Cerebellar cortex (tissue), 1 donor: ENCODE results near the gene EMP3.
"Not testable (repeated sequence)": the region's sequence is repeated elsewhere in the genome, so short reads cannot be mapped to it uniquely, and the experiment has no call there.

Source experiments
- DNase-seq: peaks from one replicate; pipeline ENCODE4 v3.0.0-alpha.2; 2015; ENCODE audit warnings: low spot score

EMP3 gene

DNA sequence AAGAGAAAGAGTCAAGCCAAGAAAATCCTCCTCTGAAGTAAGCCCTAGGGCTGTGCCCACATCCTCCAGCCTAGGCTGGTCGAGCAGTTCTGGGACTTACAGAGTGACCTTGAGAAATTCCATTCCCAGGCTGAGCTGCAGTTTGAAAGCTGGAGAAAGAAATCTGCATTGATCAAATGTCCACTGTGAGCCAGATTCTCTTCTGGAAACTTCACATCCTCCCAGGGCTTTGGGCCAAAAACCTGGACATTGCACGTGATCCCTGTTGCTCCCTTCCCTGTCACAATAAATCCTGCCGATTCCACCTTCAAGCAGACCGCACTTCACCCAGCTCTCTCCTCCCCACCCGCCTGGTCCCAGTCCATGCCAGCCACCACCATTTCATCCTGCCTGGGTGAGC lies 22.7 kb downstream of the EMP3 start:
- no peak for DNase-seq

DNA sequence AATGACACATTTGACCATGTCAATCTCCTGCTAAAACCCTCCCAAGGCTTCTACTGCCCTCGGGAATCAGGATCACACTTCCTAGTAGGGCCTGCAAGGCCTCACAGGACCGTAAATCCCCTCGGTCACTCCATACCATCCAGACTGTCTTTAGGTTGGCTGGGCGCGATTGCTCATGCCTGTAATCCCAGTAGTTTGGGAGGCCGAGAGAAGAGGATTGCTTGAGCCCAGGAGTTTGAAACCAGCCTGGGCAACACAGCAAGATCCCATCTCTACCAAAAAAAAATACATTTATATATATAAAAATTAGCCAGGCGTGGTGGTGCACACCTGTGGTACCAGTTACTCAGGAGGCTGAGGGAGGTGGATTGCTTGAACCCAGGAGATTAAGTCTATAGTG lies 23.4 kb downstream of the EMP3 start:
- no peak for DNase-seq

DNA sequence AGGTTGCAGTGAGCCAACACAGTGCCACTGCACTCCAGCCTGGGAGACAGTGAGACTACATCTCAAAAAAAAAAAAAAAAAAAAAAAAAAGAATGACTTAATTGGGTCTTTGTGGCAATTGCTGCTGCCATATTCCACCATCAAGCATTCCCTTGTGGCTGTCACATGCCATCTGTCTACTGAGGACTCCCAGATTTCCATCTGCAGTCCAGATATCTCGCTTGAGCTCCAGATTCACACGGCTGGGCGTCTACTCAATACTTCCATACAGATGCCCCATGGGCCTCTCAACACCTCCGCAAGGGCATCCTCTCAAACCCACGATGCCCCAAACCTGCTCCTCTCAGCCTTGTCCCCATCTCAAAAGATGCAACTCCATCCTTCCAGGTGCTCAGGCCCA lies 25.5 kb downstream of the EMP3 start:
- no peak for DNase-seq

DNA sequence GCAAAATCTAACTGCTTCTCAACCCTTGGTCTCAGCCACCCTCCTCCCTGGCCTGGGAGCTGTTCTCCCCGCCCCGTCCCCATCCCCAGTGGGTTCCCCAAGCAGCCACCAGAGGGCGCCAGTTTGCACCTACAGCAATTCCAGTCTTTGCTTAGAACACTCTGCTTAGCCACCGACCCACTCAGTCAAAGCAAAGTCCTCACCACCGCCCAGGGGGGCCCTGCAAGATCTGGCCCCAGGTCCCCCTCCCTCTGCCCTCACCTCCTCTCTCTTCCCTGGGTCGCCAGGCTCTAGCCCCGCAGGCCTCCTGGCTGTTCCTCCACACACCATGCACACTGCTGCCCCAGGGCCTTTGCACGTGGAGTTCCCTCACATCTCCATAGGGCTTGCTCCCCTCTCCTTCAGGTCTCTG lies 26.0 kb downstream of the EMP3 start:
- DNase-seq, result peak; percentile 55

DNA sequence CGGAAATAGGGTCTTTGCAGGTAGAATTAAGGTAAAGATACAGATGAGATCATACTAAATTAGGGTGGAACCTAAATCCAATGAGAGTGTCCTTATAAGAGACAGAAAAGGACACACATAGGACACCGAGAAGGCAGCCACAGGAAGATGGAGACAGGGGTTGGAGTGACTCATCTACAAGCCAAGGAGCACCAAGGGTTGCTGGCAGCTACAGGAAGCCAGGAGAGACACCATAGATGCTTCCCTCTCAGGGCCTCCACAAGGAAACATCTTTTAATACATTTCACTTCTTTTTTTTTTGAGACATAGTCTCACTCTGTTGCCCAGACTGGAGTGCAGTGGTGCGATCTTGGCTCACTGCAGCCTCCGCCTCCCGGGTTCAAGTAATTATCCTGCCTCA lies 28.3 kb downstream of the EMP3 start:
- no peak for DNase-seq

DNA sequence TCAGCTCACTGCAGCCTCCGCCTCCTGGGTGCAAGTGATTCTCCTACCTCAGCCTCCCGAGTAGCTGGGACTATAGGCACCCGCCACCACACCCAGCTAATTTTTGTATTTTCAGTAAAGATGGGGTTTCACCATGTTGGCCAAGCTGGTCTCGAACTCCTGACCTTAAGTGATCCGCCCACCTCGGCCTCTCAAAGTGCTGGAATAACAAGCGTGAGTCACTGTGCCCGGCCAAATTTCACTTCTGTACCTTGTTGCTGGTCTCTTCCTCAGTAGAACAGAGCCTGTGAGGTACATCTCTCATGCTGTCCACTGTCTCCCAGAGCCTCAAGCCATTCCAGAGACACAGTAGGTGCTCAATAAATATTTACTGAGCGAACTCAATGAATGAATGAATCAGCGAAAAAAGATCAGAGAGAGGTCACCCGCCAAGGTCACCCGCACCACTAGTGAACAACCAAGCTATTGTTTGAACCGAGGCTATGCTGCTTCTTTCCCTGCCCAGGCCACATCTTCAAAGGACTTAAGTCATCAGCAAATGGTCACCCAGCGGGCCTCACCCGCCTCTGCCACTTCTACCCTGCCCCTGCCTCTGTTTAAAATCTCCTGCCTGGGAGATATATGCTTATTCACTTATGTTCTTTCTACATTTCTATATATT lies 29.1 kb downstream of the EMP3 start:
- no peak for DNase-seq

DNA sequence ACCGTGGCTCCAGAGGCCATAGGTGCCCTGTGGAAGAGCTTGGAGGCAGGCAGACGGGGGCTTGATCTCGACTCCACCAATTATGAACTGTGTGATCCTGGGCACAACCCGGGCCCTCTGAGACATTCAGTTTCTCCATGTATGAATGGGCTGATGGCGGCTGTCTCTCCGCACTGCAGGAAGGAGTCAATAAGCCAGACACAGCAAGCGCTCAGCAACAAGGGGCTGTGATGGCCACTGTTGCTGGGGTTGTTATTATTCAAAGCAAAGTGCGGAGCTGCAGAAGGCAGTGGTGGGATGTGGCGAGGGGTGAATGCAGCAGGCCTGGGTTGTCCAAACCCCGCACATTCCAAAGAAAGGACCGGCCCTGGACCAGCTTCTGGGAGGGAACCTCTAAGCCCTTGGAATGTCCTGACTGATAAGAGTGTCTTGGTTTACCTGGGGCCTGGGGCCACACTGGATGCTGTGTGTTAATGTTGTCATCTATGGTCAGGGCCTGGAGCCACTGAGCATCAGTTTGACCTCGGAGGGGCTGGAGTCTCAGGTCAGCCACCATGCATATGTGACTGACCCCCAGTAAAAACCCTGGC lies 30.1 kb downstream of the EMP3 start:
- no peak for DNase-seq

DNA sequence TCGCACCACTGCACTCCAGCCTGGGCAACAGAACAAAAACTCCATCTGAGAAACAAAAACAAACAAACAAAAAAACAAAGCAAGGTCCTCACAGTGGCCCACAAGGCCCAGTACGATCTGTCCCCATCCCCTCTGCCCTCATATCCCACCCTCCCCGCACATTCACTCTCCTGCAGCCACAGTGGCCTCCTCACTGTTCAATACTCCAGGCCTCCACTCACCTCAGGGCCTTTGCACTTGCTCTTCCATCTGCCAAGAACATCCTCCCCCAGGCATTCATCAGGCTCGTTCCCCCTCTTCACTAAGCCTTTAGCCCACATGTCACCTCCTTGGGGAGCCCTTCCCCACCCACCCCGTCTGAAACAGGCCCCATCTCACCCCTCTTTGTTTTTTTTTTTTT lies 33.8 kb downstream of the EMP3 start:
- DNase-seq, result no peak

DNA sequence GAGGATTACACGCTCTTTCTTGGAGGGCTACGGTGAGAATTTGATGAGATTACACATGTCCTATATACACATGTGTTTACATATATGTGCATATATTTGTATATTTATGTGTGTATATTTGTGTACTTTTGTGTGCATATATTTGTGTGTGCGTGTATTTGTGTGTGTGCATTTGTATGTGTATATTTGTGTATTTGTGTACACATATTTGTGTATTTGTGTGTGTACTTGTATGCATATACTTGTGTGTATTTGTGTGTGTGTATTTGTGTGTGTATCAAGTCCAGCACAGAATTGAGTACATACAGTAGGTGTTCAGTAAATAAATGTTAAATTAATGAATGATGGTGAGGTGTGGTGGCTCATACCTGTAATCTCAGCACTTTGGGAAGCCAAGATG lies 36.6 kb downstream of the EMP3 start:
- no peak for DNase-seq

DNA sequence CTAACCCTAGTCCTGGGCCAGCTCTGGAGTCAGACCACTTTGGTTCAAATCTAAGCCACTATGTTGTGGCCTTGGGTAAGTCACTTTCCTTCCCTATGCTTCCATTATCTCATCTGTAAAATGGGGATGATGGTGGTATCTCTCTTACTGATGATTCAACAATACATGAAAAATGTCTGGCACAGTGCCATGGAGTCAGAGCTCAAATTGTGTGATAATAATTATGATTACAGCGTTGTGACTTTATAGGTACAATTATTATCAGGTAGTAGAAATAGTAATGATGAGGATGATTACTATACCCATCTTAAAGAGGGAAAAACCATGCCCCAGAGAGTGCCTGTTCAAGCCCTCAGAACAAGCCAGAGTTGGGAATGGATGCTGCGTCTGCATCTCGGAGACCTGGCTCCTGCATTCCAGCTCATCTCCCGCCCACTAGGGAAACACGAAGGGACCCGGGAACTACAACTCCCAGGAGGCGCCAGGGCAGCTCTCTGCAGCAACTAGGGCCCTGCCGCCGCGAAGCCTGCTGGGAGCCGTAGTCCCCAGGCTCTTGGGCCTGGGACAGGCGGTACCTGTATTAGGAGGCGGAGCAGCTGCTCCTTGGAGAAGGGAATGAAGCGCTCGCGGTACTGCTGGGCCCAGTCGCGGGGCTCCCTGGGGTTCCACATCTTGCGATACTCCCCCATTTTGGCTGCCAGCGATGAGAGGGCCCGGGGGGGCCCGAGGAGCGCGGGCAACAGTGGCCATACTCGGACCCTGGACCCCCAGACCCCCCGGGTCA lies 37.6 kb downstream of the EMP3 start:
- peak; percentile 99 for DNase-seq

DNA sequence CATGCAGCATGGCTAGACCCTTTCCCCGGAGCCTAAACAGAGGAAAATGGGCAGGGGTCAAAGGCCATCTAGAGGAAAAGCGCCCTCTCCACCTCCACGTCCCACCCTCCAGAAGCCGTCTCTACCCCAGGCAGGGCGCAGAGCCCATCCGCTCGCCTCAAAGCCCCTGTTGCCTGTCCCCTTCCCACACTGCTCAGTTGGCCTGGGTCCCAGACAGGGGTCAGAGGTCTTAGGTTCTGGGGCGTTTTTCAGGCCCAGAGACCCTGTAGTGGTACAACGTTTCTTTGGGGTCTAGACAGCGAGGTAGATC lies 38.1 kb downstream of the EMP3 start:
- DNase-seq, result no peak

DNA sequence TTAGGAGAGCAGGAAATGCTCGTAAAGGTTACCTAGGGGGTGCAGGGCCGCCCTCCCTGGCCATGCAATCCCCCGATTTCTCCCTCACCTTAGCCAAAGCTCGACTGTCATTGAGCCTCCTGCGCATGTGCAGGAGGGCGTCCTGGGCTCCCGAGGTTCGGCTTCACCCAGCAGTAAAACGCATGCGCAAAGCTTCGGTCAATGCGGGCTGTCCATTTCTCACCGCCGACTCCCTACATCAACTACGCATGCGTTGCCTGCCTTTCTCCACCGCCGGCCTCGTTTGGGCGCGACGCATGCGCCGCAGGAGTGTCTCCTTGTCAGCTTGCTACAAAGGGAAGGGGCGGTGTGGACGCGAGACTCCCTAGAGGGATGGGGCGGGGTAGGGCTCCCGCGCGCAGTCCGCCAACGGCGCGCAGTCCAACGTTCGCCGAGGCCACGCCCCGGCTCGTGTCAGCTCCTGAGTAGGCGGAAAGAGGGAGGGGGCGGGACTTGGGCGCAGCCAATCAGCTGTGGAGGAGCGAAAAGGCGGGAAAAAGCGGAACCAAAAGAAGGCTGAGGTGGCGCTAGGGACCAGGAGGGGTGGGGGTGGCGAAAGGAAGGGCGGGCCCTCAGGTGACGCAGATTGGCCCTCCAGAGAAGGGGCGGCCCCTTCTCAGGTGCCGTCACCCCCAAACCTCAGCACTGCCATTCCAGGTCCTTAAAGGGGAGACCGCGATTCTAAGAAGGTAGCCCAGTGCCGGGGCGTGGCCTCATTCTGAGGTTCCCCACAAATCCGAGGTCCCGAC lies 38.7 kb downstream of the EMP3 start, which contains the start of the genes SYNGR4 and TMEM143:
Gene SYNGR4, plus strand, starts transcription at position 558 of the 788 bp plus-strand sequence. CDS start 1,476 bp downstream, outside the sequence.
Gene TMEM143, minus strand, starts transcription at position 131 of the 788 bp plus-strand sequence. Its CDS starts 20 bp downstream, at position 111.
- peak; percentile 100 for DNase-seq

DNA sequence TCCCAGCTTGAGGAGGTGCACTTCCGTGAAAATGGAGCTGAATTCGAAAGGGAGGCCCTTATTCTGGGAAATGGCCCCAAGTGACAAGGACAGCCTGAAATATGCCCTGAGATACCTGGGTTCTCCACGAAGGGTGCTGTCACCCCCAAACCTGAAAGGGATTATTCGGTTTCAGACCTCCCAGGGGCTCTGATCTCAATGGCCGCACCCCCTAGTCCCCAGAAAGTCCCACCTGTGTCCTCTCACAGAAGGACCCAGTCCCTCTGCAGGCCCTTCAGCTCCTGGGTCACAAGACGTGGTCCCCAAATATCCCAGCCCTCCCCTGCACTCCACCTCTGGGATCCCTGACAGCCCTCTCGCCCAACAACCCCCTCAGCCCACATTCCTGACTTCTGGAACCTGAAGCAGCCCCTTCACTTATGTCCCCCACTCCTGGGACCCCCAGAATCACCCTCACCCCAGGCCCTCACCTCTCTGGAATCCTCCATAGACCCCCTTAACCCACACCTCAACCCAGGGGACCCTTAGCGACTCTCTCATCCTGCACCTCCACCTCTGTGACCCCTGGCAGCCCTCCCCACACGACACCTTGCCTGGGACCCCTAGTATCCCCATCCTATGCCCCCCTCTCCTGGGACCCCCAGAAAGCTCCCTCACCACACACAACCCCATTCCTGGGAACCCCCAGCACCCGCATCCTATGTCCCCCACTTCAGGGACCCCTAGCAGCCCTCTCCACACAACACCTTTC lies 39.4 kb downstream of the EMP3 start:
- no peak for DNase-seq

DNA sequence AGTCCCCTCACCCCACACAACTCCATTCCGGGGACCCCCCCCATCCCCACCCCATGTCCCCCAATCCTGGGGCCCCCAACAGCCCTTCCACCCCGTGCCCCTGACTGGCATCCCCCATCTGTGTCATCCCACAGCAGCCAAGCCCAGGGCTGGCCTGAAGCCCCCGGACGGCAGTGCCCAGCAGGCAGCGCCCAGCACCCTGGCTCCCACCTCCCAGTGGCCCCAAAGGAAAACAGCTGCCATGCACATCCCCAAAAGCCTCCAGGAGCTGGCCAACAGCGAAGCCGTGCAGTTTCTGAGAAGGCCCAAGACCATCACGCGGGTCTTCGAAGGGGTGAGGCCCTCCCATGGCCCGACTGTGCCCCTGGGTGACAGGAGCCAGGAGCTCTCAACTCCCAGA lies 40.2 kb downstream of the EMP3 start:
- no peak for DNase-seq

DNA sequence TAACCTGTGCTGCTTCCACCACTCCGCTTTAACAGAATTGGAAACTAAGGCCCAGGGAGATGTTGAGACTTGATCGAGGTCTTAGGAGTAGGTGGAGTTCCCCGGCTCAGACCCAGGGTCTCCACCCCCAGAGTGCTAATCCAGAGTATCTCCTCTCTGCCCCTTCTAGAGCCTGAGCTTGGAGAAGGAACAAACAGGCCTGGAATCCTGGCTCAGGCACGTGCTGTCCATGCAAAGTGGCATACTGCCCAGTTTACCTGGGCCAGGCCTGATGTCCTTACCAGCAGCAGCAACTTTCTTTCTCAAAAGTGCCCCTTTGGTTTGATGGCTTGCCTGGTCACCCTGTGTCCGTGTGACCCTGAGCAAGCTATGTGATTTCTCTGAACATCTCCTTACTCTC lies 42.5 kb downstream of the EMP3 start:
- no peak for DNase-seq

DNA sequence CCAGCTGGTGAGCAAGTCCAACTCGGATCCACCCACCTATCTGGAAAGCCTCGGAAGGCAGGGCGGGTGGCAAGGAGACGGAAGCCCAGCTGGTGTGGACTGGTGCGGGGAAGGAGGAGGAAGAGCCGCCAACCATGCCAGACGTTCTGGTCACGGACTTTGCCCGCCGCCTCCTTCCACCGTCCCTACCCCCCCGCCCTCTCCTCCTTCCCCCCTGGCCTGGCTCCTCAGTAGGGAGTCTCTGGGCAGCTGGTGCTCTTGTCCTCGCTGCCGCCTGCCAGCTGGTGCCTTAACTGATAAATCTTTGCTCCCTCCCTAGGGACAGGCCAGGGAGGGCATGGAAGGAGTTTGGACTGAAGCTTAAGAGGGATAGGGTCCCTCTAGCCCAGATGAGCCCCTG lies 43.6 kb downstream of the EMP3 start:
- no peak for DNase-seq

DNA sequence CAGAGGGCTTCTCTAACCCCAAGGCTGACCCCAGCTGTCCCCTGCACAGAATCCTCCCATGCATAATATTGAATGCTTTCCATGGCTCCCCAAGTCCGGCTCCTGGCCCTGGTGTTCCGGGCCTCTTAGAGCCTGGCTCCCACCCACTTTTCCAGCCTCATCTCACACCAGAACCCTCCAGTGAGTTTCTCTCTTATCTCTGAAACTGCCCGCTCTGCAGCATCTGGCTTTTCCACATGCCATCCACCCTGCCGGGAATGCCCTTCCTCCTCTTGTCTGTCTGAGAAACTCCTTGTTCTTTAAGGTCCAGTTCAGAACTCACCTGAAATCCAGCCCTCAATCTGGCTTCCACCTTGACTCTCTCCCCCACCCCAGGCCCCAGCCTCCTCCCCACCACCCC lies 45.6 kb downstream of the EMP3 start:
- no peak for DNase-seq

DNA sequence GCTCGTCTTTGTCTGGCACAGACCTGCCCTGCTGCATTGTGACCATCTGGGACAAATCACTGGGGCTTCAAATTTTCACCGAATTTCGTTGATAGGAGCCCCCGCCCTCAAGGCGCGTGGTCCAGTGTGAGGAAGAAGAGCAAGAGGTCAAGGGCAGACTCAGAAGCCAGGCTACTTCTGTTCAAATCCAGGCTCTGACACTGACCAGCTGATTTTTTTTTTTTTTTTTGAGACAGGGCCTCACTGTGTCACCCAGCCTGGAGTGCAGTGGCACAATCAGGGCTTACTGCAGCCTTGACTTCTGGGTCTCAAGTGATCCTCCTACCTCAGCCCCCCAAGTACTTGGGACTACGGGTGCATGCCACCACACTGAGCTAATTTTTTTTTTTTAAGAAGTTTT lies 46.0 kb downstream of the EMP3 start:
- no peak for DNase-seq

DNA sequence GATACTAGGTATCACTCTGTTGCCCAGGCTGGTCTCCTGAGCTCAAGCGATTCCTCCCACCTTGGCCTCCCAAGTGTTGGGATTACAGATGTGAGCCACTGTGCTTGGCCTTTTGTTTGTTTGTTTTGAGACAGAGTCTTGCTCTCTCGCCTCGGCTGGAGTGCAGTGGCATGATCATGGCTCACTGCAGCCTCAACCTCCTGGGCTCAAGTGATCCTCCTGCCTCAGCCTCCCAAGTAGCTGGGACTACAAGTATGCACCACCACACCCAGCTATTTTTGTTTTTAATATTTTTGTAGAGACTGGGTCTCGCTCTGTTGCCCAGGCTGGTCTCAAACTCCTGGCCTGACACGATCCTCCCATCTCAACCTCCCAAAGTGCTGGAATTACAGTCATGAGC lies 46.4 kb downstream of the EMP3 start:
- DNase-seq, result not testable (repeated sequence)

DNA sequence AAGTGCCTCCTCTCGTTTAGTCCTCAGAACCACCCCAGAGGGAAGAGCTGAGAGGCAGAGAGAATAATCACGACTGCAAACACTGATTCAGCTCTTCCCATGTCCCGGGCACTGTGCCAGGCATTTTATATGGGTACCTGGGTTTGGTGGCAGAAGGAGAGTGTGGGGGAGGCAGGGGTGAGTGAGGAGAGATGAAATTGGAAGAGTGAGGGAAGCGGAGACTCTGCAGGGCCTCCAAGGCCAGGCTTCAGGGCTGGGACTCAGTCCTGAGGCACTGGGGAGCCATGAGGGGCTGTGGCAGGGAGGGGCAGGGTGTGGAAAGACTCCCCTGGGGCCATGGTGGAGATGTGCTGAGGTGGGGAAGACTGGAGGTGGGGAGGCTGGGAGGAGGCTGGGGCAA lies 47.6 kb downstream of the EMP3 start:
- DNase-seq, result peak; percentile 54

DNA sequence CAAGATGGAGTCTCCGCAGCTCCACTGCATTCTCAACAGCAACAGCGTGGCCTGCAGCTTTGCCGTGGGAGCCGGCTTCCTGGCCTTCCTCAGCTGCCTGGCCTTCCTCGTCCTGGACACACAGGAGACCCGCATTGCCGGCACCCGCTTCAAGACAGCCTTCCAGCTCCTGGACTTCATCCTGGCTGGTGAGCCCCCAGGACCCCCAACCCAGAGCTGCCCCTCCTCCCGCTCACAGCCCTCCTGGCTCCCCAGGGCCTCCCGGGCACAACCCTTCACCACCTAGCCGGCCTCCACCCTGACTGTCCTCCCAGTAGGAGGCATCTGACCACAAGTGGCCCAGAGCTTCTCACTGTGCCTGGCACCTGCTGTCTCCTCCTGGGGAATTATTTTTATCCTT lies 48.2 kb downstream of the EMP3 start:
- no peak for DNase-seq

DNA sequence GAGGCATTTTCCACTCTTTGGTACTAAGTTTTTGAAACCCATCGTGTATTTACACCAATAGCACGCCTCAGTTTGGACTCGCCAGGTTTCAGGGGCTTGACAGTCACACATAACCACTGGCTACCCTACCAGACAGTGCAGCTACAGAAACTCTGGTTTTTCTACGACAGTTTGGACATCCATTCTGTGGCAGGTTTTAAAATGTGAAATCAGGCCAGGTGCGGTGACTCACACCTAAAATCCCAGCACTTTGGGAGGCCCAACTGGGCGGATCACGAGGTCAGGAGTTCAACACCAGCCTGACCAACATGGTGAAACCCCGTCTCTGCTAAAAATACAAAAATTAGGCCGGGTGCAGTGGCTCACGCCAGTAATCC lies 52.8 kb downstream of the EMP3 start:
- no peak for DNase-seq
